C4-2B (cell line): ENCODE data around the gene BOLA1.

ENCODE experiments used
- ZFX ChIP-seq: fragments of 450-650 bp; IDR thresholded peaks from 2 replicates; pipeline ENCODE4 v1.6.1; 2017
- TF ChIP-seq, protein P1 (sequence below): fragments of 450-650 bp; conservative IDR thresholded peaks from 2 replicates; pipeline ENCODE4 v1.5.1; 2017; ENCODE audit warnings: mild to moderate bottlenecking

DNA sequence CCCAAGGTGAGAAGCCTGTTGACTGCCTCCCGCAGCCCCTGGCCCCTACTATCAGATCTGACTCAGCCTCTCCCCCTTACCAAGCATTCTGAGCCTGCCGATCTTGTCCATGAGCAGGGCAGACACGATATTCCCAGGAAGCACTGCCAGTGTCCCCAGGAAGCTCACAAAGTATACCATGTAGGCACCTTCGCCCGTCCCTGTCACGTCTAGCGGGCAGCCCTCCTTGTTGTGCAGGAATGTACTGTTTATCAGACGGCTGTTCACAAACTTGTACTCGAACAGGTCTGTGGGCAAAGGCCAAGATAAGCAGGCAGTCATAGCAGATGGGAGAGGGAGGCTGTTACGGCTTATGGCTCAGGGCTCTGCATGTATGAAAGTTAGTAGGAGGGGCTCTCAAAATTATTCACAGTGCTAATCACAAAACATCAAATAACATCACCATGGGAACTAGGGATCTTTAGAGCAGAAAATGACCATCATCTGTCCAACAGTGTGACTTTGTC, 7.3 kb downstream of the BOLA1 start:
- TF ChIP-seq, protein P1, sequence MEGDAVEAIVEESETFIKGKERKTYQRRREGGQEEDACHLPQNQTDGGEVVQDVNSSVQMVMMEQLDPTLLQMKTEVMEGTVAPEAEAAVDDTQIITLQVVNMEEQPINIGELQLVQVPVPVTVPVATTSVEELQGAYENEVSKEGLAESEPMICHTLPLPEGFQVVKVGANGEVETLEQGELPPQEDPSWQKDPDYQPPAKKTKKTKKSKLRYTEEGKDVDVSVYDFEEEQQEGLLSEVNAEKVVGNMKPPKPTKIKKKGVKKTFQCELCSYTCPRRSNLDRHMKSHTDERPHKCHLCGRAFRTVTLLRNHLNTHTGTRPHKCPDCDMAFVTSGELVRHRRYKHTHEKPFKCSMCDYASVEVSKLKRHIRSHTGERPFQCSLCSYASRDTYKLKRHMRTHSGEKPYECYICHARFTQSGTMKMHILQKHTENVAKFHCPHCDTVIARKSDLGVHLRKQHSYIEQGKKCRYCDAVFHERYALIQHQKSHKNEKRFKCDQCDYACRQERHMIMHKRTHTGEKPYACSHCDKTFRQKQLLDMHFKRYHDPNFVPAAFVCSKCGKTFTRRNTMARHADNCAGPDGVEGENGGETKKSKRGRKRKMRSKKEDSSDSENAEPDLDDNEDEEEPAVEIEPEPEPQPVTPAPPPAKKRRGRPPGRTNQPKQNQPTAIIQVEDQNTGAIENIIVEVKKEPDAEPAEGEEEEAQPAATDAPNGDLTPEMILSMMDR, result no peak
- no peak for TF ChIP-seq ZFX
